GM23338 (cell line): ENCODE results near the gene SMAD3. TPM values are rescaled to one million over a fixed set of nuclear protein-coding genes. Genes with fewer than 3 reads are reported as not detected.

Experiments used
- ATAC-seq: fragments of 200-7000 bp; cut with Tn5 transposase; 3 replicates; pipeline ENCODE4 v1.9.1; 2020
- DNase-seq: peaks from one replicate; pipeline ENCODE4 v3.0.0-alpha.2; 2015; ENCODE audit warnings: low spot score
- H2AFZ ChIP-seq: fragments of 200-600 bp; sonication (generic); 2 replicates; pipeline ENCODE4 v1.8.0; 2016; ENCODE audit warnings: antibody characterized with exemption, mild to moderate bottlenecking, moderate library complexity
- H3F3A ChIP-seq: fragments of 200-600 bp; sonication (generic); replicated peaks from 2 replicates; pipeline ENCODE4 v1.8.0; 2017; ENCODE audit warnings: antibody characterized with exemption, mixed run types, low read depth
- H3K27ac ChIP-seq: fragments of 200-600 bp; sonication (generic); 2 replicates; pipeline ENCODE4 v1.6.1; 2016; ENCODE audit warnings: low read depth
- H3K27me3 ChIP-seq: fragments of 200-600 bp; sonication (generic); 2 replicates; pipeline ENCODE4 v1.8.0; 2016; ENCODE audit warnings: mild to moderate bottlenecking, mixed run types, moderate library complexity; ENCODE audit not compliant: insufficient read depth
- H3K36me3 ChIP-seq: fragments of 200-600 bp; sonication (generic); 2 replicates; pipeline ENCODE4 v1.8.0; 2016; ENCODE audit warnings: mild to moderate bottlenecking; ENCODE audit not compliant: insufficient read depth
- H3K4me1 ChIP-seq: fragments of 200-600 bp; sonication (generic); 2 replicates; pipeline ENCODE4 v1.8.0; 2016; ENCODE audit warnings: mild to moderate bottlenecking, moderate library complexity; ENCODE audit not compliant: insufficient read depth
- H3K4me2 ChIP-seq: fragments of 200-600 bp; sonication (generic); 2 replicates; pipeline ENCODE4 v1.7.1; 2017; ENCODE audit warnings: mixed run types
- H3K4me3 ChIP-seq: fragments of 200-600 bp; sonication (generic); 2 replicates; pipeline ENCODE4 v1.6.1; 2016; ENCODE audit warnings: mixed run types
- H3K79me2 ChIP-seq: fragments of 200-600 bp; sonication (generic); replicated peaks from 2 replicates; pipeline ENCODE4 v1.8.0; 2017; ENCODE audit warnings: mild to moderate bottlenecking; ENCODE audit not compliant: insufficient read depth
- H3K9me2 ChIP-seq: fragments of 200-600 bp; sonication (generic); 2 replicates; pipeline ENCODE4 v1.8.0; 2017; ENCODE audit not compliant: insufficient read depth
- H4K20me1 ChIP-seq: fragments of 200-600 bp; sonication (generic); replicated peaks from 2 replicates; pipeline ENCODE4 v1.8.0; 2017; ENCODE audit warnings: mild to moderate bottlenecking; ENCODE audit not compliant: insufficient read depth
- H3K27ac Mint-ChIP-seq: 2 replicates; pipeline ENCODE4 v1.8.0; 2020; ENCODE audit warnings: inconsistent platforms, mild to moderate bottlenecking, moderate library complexity, mixed read lengths
- H3K27me3 Mint-ChIP-seq: 3 replicates; pipeline ENCODE4 v1.8.0; 2022; ENCODE audit warnings: low read depth, mild to moderate bottlenecking, moderate library complexity, mixed read lengths, inconsistent platforms; ENCODE audit not compliant: insufficient read depth, poor library complexity
- H3K36me3 Mint-ChIP-seq: 3 replicates; pipeline ENCODE4 v1.8.0; 2021; ENCODE audit warnings: low read depth, mild to moderate bottlenecking, inconsistent platforms, moderate library complexity, mixed read lengths
- H3K4me1 Mint-ChIP-seq: 3 replicates; pipeline ENCODE4 v1.8.0; 2020; ENCODE audit warnings: mild to moderate bottlenecking, inconsistent platforms, mixed read lengths
- H3K4me3 Mint-ChIP-seq: 3 replicates; pipeline ENCODE4 v1.8.0; 2021; ENCODE audit warnings: moderate library complexity, mild to moderate bottlenecking, inconsistent platforms, mixed read lengths
- H3K9me3 Mint-ChIP-seq: 3 replicates; pipeline ENCODE4 v1.8.0; 2020; ENCODE audit warnings: moderate library complexity, mild to moderate bottlenecking, inconsistent platforms, mixed read lengths
- CREB1 ChIP-seq: fragments of 250-450 bp; sonication (Bioruptor Pico); IDR thresholded peaks from 2 replicates; pipeline ENCODE4 v1.5.0; 2020; ENCODE audit warnings: low read depth, mild to moderate bottlenecking, moderate library complexity
- CTCF ChIP-seq, 2 experiments: fragments of 200-600 bp in 1 of 2; sonication (generic) in 1 of 2; conservative IDR thresholded peaks; 2 replicates each; pipeline versions ENCODE4 v1.5.1 to v1.6.1; 2016 to 2017; ENCODE audit warnings: antibody characterized with exemption in 2 of 2, low read depth in 2 of 2, mild to moderate bottlenecking in 2 of 2, moderate library complexity in 1 of 2
- ETS1 ChIP-seq: IDR thresholded peaks from 2 replicates; pipeline ENCODE4 v1.6.1; 2016; ENCODE audit warnings: antibody characterized with exemption
- EZH2phosphoT487 ChIP-seq: fragments of 200-600 bp; sonication (generic); IDR thresholded peaks from one replicate; pipeline ENCODE4 v1.8.1; 2018; ENCODE audit warnings: antibody characterized with exemption; ENCODE audit not compliant: unreplicated experiment
- JUNB ChIP-seq: IDR thresholded peaks from one replicate; pipeline ENCODE4 v1.6.1; 2016; ENCODE audit warnings: antibody characterized with exemption; ENCODE audit not compliant: unreplicated experiment
- NANOG ChIP-seq: IDR thresholded peaks from 2 replicates; pipeline ENCODE4 v1.6.1; 2016; ENCODE audit warnings: antibody characterized with exemption, borderline replicate concordance
- POLR2AphosphoS5 ChIP-seq: IDR thresholded peaks from 2 replicates; pipeline ENCODE4 v1.6.1; 2016; ENCODE audit warnings: antibody characterized with exemption, low read depth
- STAT1 ChIP-seq: IDR thresholded peaks from one replicate; pipeline ENCODE4 v1.6.1; 2016; ENCODE audit warnings: antibody characterized with exemption; ENCODE audit not compliant: unreplicated experiment
- ZNF114 ChIP-seq: fragments of 250-450 bp; sonication (Bioruptor Pico); IDR thresholded peaks from 2 replicates; pipeline ENCODE4 v1.5.0; 2020; ENCODE audit warnings: mild to moderate bottlenecking, moderate library complexity
- ZNF331 ChIP-seq: fragments of 250-450 bp; sonication (Bioruptor Pico); IDR thresholded peaks from 2 replicates; pipeline ENCODE4 v1.5.0; 2020; ENCODE audit warnings: low read depth, mild to moderate bottlenecking, moderate library complexity
- polyA plus RNA-seq: library from polyadenylated mRNA; unstranded; fragments of >200 nt; fragmentation: Nextera tagmentation; extraction: Ambion mirVana; gene quantifications from 2 replicates; pipeline ENCODE4 v1.2.1, GENCODE V29; 2016
- total RNA-seq: library from RNA; depleted of rRNA; stranded (reverse); fragments of >200 nt; shearing (Covaris generic); gene quantifications from 2 replicates; pipeline ENCODE4 v1.2.3, GENCODE V29; 2014
- TF ChIP-seq, protein P1 (sequence below): fragments of 250-450 bp; sonication (Bioruptor Pico); IDR thresholded peaks from 2 replicates; pipeline ENCODE4 v1.5.0; 2020; ENCODE audit warnings: mild to moderate bottlenecking, moderate library complexity

Gene SMAD3
- total and polyA plus RNA-seq, 2 experiments from 2014 or later: 4.9 to 11.6 TPM

GRCh38 chr15:67124911-67125588 lies 59.6 kb downstream of the SMAD3 start (continued):
- TF ChIP-seq ETS1: no peak
- TF ChIP-seq ZNF331 (CRISPR knock-in tag): no peak
- no peak for TF ChIP-seq JUNB
- no peak for TF ChIP-seq NANOG

DNA sequence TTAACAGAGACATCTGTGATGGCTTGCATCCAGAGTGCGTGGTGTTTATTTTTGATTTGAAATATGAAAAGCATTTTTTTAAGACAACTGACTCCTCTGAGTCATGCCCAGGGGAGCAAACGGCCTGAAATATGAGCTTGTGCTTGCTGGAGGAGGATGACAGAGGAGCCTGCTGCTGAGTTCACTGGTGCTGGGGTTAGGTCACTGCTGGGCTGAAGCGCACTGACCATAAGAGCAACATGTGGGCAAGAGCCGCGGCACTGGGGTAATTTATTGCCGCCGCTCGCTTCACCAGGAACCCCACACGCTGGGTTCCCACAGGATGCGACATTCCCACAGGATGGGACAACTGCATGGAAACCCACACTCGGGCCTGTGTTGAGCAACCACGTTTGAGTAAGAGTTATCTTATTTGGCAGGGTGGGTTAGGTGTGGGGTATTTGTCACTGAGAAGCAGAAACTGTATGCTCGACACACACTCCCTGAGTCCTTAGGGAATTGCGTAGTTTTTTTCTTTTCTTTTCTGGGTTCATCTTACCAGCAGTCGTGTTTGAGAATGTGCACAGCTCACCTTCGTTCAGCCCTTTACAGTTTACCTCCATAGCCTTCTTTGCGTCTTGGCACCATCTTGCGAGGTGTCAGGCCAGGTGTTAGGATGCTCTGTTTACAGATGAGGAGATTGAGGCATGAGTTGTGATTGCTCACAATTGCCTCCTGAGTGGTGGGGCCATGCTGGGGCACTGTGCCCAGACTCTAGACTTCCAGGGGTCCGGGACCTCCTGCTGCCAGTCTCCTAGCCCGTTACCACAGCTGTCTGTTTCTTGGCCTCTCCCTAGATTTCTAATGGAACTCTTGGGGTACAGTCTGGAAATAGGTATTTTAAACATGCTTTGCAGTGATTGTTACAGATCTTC lies 60.4 kb downstream of the SMAD3 start:
- Histone ChIP-seq H3K36me3 (no peaks in the 10 kb centered on the region), H3K4me1 (0 out of 2 replicates have a peak, but pooled peaks cover 9% of the 10 kb centered on the region), H3K4me3 (no peak overlapping the region), H3F3A (no peaks in the 10 kb centered on the region), H2AFZ (no peak overlapping the region), H3K9me2 (no peaks in the 10 kb centered on the region), H4K20me1 (no peaks in the 10 kb centered on the region; the same call in 1 of the 2 replicates), H3K27me3 (no peaks in the 10 kb centered on the region), H3K79me2 (peaks cover 3% of the 10 kb centered on the region; the same call in 1 of the 2 replicates), H3K4me2 (no peak overlapping the region), H3K27ac (no peak overlapping the region)
- Mint-ChIP-seq H3K4me3 (no peak overlapping the region), H3K36me3 (no peaks in the 10 kb centered on the region), H3K27ac (peak overlapping the region; percentile 23; the same call in 1 of the 2 replicates), H3K9me3 (no peaks in the 10 kb centered on the region), H3K27me3 (no peaks in the 10 kb centered on the region), H3K4me1 (peaks cover 18% of the 10 kb centered on the region; the same call in 2 of the 3 replicates)
- ATAC-seq (no peak; the same call in 2 of the 3 replicates), DNase-seq (no peak)
- TF ChIP-seq STAT1: no peak
- no peak for TF ChIP-seq EZH2phosphoT487
- no peak for TF ChIP-seq NANOG
- TF ChIP-seq ETS1: no peak
- TF ChIP-seq CTCF (conservative IDR thresholded peaks at IDR 0.05; ENCODE audit: low read depth in 2 of 2): no peak
- TF ChIP-seq CREB1 (CRISPR knock-in tag): no peak
- TF ChIP-seq JUNB: no peak
- no peak for TF ChIP-seq POLR2AphosphoS5
- no peak for TF ChIP-seq ZNF114 (CRISPR knock-in tag)
- TF ChIP-seq, protein P1, sequence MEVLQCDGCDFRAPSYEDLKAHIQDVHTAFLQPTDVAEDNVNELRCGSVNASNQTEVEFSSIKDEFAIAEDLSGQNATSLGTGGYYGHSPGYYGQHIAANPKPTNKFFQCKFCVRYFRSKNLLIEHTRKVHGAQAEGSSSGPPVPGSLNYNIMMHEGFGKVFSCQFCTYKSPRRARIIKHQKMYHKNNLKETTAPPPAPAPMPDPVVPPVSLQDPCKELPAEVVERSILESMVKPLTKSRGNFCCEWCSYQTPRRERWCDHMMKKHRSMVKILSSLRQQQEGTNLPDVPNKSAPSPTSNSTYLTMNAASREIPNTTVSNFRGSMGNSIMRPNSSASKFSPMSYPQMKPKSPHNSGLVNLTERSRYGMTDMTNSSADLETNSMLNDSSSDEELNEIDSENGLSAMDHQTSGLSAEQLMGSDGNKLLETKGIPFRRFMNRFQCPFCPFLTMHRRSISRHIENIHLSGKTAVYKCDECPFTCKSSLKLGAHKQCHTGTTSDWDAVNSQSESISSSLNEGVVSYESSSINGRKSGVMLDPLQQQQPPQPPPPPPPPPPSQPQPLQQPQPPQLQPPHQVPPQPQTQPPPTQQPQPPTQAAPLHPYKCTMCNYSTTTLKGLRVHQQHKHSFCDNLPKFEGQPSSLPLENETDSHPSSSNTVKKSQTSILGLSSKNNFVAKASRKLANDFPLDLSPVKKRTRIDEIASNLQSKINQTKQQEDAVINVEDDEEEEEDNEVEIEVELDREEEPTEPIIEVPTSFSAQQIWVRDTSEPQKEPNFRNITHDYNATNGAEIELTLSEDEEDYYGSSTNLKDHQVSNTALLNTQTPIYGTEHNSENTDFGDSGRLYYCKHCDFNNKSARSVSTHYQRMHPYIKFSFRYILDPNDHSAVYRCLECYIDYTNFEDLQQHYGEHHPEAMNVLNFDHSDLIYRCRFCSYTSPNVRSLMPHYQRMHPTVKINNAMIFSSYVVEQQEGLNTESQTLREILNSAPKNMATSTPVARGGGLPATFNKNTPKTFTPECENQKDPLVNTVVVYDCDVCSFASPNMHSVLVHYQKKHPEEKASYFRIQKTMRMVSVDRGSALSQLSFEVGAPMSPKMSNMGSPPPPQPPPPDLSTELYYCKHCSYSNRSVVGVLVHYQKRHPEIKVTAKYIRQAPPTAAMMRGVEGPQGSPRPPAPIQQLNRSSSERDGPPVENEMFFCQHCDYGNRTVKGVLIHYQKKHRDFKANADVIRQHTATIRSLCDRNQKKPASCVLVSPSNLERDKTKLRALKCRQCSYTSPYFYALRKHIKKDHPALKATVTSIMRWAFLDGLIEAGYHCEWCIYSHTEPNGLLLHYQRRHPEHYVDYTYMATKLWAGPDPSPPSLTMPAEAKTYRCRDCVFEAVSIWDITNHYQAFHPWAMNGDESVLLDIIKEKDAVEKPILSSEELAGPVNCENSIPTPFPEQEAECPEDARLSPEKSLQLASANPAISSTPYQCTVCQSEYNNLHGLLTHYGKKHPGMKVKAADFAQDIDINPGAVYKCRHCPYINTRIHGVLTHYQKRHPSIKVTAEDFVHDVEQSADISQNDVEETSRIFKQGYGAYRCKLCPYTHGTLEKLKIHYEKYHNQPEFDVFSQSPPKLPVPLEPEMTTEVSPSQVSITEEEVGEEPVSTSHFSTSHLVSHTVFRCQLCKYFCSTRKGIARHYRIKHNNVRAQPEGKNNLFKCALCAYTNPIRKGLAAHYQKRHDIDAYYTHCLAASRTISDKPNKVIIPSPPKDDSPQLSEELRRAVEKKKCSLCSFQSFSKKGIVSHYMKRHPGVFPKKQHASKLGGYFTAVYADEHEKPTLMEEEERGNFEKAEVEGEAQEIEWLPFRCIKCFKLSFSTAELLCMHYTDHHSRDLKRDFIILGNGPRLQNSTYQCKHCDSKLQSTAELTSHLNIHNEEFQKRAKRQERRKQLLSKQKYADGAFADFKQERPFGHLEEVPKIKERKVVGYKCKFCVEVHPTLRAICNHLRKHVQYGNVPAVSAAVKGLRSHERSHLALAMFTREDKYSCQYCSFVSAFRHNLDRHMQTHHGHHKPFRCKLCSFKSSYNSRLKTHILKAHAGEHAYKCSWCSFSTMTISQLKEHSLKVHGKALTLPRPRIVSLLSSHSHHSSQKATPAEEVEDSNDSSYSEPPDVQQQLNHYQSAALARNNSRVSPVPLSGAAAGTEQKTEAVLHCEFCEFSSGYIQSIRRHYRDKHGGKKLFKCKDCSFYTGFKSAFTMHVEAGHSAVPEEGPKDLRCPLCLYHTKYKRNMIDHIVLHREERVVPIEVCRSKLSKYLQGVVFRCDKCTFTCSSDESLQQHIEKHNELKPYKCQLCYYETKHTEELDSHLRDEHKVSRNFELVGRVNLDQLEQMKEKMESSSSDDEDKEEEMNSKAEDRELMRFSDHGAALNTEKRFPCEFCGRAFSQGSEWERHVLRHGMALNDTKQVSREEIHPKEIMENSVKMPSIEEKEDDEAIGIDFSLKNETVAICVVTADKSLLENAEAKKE (CRISPR knock-in tag): no peak
